Bronchial epithelial cell (primary cell): Measurements from ENCODE around the gene BTBD6. TPM values are rescaled to one million over a fixed set of nuclear protein-coding genes. Genes with fewer than 3 reads are reported as not detected.

Source experiments
- DNase-seq: peaks from one replicate; pipeline ENCODE4 v3.0.0-alpha.2; 2010; ENCODE audit warnings: low read depth
- FAIRE-seq: peaks from 2 replicates; lab custom pipeline; 2011; peaks lifted over from hg19 to GRCh38; lab: Jason Lieb, UNC
- H3K27me3 ChIP-seq: 2 replicates; pipeline ENCODE4 v1.5.1; 2011; ENCODE audit warnings: low read length; ENCODE audit not compliant: control insufficient read depth, insufficient read depth
- H3K36me3 ChIP-seq: 2 replicates; pipeline ENCODE4 v1.5.1; 2011; ENCODE audit warnings: low read length; ENCODE audit not compliant: control insufficient read depth, insufficient read depth
- H3K4me3 ChIP-seq: 2 replicates; pipeline ENCODE4 v1.5.1; 2011; ENCODE audit warnings: mild to moderate bottlenecking, low read depth, low read length, control low read depth
- total RNA-seq: library from RNA; depleted of rRNA; stranded (reverse); fragments of >200 nt; gene quantifications from 2 replicates; pipeline ENCODE4 v1.2.1, GENCODE V29; 2014
- TF ChIP-seq, protein P1 (sequence below): IDR thresholded peaks from 2 replicates; pipeline ENCODE4 v1.5.1; 2011; ENCODE audit warnings: mild to moderate bottlenecking, moderate library complexity, low read length, control low read depth, inconsistent platforms; ENCODE audit not compliant: insufficient read depth, severe bottlenecking

Gene BTBD6
- total RNA-seq, 1 donor from 2014 or later = 75.8 TPM

DNA sequence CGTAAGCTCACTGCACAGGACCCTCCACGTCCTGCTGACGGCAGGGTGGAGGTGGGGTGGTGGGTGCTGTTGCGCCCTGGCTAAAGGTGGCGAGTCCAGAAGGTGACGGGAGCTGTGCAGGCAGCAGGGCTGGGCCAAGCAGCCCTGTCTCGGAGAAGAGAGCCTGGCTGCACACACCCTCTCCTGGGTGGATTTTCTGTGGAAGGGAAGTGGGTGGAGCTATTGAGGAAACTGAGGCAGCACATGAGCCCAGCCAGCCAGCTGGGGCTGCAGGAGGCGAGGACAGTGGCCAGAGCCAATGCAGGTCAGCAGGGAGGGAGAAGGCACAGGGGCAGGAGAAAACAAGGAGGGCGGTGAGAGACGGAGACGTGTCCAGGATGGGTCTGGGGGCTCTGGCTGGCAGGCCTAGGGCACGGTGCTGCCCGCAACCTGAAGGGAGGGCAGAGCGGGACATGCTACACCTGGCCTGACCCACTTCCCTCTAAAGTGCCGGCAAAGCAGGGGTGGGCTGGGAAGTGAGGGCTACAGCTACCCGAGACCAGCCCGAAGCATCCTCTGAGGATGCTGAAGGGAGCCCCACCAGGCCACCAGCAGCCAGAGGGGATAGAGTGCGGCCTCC lies 20.5 kb downstream of the BTBD6 start:
- Histone ChIP-seq H3K36me3 (peaks cover 6% of the 10 kb centered on the region), H3K27me3 (no peaks in the 10 kb centered on the region), H3K4me3 (no peak overlapping the region)
- TF ChIP-seq, protein P1, sequence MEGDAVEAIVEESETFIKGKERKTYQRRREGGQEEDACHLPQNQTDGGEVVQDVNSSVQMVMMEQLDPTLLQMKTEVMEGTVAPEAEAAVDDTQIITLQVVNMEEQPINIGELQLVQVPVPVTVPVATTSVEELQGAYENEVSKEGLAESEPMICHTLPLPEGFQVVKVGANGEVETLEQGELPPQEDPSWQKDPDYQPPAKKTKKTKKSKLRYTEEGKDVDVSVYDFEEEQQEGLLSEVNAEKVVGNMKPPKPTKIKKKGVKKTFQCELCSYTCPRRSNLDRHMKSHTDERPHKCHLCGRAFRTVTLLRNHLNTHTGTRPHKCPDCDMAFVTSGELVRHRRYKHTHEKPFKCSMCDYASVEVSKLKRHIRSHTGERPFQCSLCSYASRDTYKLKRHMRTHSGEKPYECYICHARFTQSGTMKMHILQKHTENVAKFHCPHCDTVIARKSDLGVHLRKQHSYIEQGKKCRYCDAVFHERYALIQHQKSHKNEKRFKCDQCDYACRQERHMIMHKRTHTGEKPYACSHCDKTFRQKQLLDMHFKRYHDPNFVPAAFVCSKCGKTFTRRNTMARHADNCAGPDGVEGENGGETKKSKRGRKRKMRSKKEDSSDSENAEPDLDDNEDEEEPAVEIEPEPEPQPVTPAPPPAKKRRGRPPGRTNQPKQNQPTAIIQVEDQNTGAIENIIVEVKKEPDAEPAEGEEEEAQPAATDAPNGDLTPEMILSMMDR = no peak
- FAIRE-seq (no peak), DNase-seq (no peak)

DNA sequence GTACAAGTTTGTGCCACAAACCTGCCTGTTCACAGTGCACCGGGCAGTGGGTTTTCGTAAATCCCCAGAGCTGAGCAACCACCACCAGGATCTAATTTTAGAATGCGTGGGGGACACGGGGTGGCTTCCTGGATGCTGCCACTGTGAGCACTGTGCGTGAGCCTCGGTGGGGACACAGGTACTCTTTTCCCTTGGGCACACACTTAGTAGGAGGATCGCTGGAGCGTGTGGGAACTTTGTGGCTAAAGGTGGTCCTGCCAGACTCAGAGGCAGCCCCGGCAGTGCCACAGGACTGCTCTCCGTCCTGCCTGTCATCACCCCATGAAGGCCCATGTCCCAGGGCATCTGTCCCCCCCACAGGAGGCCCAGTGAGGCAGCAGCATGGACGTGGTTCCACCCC lies 21.1 kb downstream of the BTBD6 start:
- H3K4me3 ChIP-seq = no peak overlapping the region
- peaks cover 6% of the 10 kb centered on the region for H3K36me3 ChIP-seq
- H3K27me3 ChIP-seq = no peaks in the 10 kb centered on the region
- TF ChIP-seq, protein P1 = no peak
- DNase-seq = no peak
- no peak for FAIRE-seq

DNA sequence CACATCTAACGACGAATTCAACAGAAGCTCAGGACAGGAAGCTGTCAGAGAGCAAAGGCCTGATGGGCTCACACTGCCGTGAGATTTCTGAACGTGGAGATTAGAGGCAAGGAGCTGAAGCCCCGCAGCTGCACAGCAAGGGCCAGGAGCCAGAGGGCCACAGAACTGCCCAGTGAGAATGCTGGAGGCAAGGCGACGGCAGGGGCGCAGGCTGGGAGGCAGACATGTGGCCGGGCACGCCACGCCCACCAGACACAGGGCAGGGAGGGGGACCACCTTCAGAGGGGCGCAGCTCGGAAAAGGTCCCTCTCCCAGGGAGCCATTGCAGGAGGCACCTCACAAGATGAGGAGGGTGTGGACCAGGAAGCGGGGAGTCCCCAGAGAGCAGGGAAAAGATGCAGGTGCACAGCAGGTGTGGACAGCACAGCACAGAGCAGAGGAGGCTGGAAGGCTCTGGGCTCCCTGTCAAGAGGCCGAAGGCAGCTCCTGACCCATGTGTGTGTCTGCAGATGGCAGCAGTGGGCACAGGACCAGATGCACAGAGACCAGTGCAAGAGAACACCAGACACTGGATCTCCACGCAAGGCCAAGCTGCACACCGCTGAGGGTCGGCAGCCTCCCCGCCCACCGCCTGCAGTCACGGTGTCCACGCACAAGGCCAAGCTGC lies 23.0 kb downstream of the BTBD6 start:
- Histone ChIP-seq H3K36me3 (peaks cover 4% of the 10 kb centered on the region), H3K4me3 (no peak overlapping the region), H3K27me3 (no peaks in the 10 kb centered on the region)
- DNase-seq = no peak
- FAIRE-seq = no peak
- TF ChIP-seq, protein P1 = no peak

DNA sequence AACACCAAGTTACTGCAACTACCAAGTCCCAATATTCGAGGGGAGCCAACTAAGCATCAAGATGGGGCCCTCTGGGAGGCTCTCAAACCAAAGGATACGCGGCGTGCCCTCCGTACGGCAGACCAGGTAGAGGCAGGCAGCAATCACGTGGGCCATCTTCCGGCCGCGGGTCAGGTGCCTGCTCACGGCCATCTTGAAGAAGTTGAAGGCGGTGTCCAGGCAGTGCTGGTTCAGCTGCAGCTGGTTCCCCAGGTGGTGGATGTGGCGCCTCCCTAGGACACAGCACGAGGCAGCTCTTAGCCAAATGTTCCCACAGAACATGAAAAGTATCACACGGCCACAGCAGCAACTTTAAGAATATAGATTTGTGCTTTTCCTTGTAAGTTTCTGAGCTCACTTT lies 24.3 kb downstream of the BTBD6 start:
- Histone ChIP-seq H3K4me3 (no peak overlapping the region), H3K27me3 (no peaks in the 10 kb centered on the region), H3K36me3 (peaks cover 3% of the 10 kb centered on the region)
- TF ChIP-seq, protein P1 = no peak
- no peak for DNase-seq
- FAIRE-seq = no peak

DNA sequence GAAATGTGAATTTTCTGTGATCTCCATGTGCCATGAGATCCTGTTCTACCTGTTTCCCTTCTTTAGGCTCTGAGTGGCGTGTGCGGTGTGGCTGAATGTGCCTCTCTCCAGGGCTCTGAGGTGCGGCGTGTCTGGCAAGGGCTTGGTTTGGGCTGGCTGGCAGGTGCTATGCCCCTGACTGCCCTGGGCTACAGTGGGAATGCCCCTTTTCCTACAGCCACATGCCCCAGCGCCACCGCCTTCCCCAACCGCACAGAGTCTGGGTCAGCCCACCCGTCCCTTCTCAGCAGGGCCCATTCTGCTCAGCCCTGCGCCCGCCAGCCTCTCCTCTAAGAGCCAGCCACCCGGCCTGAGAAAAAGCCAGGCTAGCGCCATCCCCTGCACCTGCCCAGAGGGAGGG lies 24.7 kb downstream of the BTBD6 start:
- DNase-seq (peak; percentile 29), FAIRE-seq (no peak)
- H3K4me3 ChIP-seq = no peak overlapping the region
- H3K27me3 ChIP-seq = no peaks in the 10 kb centered on the region
- TF ChIP-seq, protein P1 = no peak
- H3K36me3 ChIP-seq = peaks cover 1% of the 10 kb centered on the region

DNA sequence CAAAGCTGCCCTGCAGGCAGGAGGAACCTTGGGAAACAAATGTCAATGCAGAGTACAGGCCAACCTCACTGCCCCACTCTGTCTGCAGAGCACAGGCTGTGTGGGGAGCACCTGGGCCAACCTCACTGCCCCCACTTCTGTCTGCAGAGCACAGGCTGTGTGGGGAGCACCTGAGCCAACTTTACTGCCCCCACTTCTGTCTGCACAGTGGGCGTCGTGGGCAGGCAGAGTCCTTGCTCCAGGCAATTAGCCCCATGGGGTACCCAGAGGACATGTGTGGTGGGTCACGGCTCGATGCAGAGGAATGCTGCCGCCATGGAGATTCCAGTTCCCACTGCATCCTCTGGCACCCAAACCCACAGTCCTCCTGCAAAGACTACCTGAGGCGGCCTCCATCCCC lies 26.3 kb downstream of the BTBD6 start:
- H3K36me3 ChIP-seq = no peaks in the 10 kb centered on the region
- TF ChIP-seq, protein P1 = no peak
- FAIRE-seq = no peak

More for the DNA sequence above, 26.3 kb downstream of the BTBD6 start:
- no peak for DNase-seq
- Histone ChIP-seq H3K27me3 (no peaks in the 10 kb centered on the region), H3K4me3 (no peak overlapping the region)
